GM18498 (cell line): ENCODE measurements around the gene COL23A1.

Experiments used
- ATAC-seq: cut with Tn5 transposase; IDR thresholded peaks from one replicate; pipeline ENCODE4 v1.9.1; 2021; ENCODE audit warnings: mild to moderate bottlenecking, moderate library complexity; ENCODE audit not compliant: unreplicated experiment

Gene COL23A1

DNA sequence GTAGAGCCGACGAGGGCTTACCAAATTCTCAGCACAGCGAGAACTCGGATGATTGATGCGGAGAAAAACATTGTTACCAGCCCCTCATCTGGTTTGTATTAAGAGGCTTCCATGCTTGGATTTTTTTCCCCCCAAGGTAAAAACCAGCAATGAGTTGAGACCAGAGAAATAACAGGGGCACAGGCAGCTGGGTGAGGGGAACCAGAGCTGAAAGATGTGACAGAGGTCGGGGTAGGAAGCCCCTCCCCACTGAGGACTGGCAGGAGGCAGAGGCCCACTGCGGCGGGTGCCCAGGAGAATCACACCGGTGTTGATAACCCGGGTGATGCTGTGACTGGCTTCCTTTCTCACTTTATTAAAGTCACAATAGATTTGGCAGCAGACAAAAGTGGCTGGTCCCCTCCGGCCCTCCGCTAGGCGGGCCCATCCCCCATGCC, 241.1 kb downstream of the COL23A1 start:
- ATAC-seq = no peak

DNA sequence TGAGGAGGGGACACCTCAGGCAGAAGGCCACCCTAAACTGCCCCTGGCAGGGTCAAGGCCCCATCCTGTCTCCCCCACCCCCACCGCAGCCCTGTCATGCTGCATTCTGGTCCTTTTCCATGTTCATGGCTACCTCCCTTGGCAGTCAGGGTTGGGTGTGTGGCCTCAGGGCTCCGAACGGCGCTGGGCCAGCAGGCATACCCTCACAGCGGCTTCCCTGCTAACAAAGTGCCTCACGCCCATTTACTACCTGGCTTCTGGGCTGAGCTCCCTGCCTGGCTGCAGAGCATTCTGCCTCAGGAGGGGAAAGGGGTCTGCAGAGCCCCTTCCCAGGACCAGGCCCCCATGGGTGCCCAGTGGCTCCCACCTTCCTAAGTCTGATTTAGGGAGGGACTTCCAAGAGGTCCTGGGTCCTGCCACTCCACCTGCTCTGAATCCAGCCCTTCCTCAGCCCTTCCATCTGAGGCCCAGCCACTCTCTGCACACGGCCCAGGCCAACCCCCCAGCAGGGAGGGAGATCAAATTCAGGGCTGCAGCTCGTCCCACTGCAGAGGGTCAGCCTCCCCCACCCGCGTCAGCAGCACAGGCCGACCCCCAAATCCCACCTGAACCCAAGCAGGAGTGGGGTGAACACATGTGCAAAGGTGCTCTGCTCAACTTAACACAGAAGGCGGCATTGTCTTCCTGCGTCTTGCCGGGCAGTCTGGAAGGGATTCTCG, 241.7 kb downstream of the COL23A1 start:
- ATAC-seq = no peak

DNA sequence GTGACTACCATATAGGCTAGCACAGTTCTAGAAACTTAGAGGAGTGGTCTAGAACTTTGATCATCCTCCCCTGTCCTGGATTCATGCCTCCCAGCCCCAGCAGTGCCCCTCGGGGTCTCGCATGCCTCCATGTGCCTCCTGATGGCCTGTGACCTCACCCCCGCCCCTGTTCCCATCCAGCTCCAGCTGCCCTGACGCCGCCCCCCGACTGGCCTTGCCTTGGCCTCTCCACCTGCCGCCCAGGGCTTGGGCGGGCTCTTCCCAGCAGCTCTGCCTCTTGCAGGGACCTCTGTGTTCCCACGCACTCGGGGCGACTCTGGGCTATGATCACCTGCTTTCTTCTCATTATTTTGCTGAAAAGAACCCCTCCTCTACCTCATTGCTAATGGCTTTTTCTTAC, 242.2 kb downstream of the COL23A1 start:
- ATAC-seq = no peak

DNA sequence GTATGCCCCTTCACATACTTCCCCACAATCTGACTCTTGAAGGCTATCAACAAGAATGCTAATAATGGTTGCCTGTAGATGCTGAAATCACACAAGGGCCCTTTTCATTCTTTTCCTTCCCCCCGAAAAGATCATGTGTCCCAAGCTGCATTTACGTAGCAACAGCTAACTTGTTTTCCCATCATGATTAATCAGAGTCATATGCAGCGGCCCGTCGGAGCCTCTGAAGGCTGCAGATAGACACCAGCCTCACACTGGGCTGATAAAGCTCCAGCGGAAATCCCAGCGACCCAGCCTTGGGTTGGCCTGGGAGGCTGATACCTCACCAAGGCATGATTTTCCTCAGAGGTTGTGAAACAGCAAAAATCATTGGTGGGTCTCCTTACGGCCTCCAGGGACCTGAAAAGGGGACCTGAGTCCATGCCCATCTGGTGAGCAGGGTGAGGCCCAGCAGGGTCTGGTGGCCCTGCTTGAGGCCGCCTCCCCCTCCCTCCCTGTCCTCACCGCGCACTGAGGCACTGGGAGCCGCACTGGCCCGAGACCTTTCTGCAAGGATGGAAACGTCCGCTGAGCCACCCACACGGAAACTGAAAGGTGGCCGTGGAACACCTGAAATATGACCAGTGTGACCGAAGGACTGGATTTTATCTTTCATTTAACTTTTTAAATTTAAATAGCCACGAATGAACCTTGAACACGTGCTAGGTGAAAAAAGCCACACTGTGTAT, 243.4 kb downstream of the COL23A1 start:
- ATAC-seq = no peak

DNA sequence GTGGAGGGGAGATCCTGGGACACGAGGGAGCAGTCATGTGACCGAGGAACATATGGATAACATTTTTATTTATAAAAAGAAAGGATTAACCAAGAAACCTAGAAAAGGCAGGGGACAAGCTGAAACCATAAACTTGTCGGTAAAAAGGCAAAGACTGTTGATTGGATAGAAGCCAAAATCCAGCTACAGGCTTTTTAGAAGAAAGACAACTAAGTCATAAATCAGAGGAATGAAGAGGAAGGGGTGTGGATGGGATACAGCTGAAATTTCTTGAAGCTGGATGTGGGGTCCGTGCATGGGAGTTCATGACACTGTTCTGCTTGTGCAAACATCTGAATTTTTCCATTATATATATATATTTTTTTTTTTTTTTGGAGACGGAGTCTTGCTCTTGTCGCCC, 246.9 kb downstream of the COL23A1 start:
- no peak for ATAC-seq

DNA sequence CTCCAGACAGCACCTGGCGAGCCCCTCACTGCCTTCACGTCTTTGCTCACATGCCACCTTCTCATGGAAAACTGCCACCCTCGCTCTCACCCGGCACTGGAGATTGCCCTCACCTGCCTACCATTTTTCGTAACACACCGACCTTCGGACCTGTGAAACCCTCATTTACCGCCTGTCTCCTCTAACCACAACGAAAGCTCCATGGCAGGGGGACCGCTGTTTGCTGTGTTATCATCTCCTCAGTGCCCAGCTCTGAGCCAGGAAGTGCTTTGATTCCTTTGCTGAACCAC, 248.4 kb downstream of the COL23A1 start:
- no peak for ATAC-seq

DNA sequence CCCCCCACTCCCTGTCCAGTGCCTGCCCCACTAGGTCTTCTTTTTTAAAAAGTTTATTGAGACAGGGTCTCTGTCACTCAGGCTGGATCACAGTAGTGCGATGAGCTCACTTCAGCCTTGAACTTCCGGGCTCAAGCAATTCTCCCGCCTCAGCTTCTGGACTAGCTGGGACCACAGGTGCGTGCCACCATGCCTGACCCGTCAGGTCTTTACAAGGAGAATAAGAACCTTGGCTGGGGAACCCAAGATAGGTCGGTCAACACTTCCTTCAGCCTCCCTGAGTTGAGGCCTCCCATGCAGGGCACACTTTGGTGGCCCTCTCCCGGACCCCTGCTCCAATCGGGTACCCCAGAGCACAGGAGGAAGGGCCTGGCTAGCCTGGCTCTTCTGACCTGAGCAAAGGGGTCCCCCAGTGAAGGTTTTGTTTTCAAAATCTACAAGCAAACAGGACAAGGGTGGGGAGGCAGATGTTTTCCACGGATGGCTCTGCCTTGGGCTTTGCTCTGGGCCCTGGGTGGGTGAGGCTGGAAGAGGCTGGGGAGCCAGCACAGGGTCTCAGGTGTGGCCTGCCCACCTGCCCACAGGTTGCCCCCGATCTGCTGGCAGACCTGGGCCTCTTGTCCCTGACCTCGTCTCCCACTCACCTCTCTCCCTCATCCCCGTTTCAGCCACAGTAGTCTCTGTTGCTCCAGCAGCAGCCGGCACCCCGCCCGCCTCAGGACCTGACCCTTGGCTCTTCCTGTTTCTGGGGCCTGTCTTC, 248.9 kb downstream of the COL23A1 start:
- ATAC-seq = no peak

DNA sequence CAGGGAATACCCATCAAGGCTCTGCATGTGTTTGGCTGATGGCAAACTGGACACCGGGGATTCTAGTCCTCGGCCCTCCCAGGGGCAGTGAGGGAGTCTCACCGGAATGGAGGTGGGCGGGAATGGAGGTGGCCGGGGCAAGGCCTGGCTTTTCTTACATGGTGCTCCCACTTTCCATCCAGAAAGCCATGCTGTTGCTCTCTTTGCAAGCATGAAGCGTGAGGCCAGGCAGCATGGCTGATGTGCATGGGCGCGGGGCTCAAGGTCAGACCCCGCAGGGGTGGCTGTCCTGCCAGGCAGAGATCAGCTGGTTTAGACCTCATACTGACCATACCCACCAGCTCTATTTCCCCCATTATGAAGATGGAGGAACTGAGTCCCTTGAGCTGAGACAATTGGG, 249.6 kb downstream of the COL23A1 start:
- ATAC-seq = no peak

DNA sequence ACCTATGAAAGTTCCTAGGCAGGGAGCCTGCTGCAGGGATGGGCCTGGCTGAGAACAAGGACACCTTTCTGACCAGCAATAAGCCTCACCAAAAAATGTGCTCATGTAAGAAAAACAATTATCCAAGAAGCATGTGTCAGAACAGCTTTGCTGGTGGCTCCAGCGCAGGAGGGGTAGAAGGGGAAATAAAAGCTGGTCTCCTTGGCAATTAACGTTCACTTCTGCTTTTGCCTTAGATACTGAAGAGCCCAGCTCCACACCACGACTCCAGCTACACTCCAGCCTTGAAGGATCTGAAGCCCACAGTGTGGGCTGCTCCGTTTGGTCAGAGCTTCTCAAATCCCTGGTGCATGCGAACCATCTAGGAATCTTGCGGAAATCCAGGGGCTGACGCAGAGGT, 250.0 kb downstream of the COL23A1 start:
- no peak for ATAC-seq

DNA sequence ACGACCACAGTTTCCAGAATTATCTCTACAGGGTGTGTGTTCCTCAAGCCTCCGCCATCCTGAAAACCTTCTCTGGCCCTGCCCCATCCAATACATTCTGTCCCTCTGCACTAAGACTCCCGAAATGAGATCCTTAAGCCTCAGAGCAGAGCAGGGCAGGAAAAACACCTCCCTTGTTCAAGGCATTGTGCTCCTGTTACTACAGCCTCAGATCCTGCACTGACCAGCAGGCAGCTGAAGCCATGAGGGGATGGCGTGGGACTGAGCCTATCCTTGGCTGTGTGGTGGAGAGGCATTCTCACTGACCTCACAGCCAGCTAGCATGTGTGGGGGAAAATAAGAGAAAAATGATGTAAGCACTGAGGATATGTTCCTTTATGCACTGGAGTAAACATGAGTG, 250.9 kb downstream of the COL23A1 start:
- ATAC-seq = no peak

DNA sequence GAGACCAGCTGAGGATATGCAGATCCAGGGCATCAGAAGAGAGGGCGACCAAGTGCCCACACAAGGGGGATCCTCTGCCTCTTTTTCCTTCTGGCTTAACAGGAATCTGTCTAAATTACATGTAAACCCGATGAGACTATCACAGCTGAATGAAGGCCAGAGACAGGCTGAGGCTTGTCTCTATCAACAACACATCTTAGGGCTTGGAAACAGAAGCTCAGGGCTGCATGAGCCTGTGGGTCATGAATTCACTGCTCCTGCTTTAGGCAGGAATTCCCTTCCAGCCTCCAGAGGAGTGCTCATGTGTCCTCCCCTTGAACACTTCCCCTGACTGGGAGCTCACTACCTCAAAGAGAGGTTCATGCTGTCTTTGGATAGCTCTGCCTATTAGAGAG, 251.4 kb downstream of the COL23A1 start:
- ATAC-seq = no peak

DNA sequence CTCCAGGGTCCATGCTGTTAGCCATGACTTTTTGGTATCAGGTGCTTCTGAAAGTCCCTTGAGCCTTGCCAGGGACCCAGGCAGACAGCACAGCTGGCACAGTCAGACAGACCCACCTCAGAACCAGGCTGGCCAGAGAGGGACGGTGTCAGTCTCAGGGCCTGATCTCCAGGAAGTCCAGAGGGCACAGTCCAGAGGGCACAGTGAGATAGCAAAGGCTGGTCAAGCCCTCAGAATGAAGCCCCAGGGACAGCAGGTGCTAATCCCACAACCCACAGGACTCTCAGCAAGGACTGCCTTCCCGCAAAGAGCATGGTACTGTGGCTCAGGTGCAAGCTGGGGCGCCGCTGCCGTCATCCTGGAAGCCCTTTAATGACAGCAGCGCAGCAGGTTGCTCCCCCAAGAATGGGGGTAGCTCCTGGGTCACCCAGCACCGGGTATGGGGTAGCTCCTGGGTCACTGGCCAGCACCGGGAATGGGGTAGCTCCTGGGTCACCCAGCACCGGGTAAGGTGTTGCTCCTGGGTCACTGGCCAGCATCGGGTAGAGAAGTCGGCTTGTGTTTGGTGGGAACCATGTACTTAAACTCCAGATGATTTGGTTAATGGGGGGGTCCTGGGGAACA, 252.0 kb downstream of the COL23A1 start:
- no peak for ATAC-seq

DNA sequence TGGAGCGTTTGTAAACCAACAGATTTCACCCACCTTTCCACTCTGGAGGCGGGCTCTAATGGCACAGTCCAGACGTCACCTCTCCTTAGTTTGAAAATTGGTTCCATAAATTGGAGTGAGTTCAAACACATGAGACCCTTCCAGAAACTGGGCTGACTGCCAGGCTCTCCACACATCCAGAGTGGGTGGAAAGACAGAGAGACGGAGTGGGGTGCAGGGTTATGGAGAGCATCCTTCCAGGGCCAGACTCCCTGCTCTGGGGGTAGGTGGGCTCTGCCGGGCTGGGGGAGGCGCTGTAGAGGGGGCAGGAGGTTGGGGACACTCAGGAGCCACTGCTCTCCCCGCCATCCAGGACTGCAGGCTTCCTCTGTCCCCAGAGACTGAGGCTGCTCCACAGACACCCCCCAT, 252.9 kb downstream of the COL23A1 start:
- ATAC-seq = no peak

DNA sequence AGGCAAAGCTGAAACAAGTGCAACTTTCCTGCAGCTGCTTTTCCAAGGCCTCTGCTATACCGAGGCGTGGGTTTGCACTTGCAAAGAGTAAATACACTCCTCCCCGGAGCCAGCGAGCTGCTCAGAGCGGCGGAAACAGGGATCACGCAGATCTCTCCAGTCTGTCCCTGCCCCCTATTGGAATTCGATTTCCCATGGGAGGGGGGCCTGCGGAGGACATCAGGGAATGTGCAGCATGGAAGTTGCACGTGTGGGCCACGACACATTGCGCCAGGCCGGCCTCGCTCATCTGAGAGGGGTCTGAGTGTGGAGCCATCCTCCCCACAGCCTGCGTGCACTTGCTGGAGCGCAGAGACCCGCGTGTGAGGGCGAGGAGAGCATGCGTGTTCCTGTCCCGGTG, 253.3 kb downstream of the COL23A1 start:
- ATAC-seq = no peak

DNA sequence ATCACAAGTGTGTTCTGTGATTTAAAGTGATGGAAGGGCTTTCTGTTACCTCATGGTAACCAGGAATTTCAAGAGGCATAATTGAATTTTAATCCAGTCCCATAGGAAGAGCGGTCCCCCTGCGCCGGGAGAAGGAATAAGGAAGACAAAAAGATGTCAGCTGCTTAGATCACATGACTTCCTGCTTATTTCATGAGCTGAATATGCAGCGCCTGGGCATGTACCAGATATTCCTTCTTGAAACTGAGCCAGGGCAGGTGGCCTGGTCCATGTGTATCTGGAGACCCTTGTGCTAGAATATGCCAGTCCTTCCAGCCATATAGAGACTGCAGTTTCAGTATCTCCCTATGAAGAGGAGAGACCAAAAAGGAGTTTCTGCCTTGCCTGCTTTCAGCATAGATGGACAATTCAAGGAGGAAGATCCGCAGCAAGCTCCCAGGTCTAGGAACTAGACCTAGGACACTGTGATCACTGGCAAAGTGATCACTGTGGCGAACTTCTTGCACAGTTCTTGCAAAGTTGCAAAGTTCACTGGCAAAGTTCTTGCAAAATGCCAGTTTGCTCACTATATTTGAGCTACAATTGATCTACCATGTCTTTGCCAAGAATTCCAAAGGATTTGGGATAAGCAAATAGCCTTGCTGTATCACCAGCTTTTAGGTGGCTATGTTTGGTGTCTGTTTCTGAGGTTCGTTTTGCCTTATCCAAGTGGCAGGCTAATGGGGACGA, 254.7 kb downstream of the COL23A1 start:
- no peak for ATAC-seq

DNA sequence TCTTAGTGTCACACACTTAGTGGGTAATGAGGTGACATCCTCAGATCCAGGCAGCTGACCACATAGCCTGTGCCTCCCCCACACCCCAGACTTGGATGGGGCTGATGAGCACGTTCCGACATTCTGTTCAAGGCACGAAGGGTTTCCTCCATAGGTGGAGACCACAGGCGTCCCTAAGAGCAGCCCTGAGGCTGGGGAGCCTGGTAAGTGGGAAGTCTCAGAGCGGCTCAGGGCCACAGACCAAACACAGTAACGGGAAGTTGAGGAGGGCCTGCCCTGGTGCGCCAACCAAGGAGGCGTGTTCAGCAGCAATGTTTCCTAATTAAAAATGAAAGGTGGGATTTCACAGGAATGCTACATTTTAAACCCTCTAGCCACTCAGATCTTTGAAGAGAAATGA, 255.3 kb downstream of the COL23A1 start:
- no peak for ATAC-seq

DNA sequence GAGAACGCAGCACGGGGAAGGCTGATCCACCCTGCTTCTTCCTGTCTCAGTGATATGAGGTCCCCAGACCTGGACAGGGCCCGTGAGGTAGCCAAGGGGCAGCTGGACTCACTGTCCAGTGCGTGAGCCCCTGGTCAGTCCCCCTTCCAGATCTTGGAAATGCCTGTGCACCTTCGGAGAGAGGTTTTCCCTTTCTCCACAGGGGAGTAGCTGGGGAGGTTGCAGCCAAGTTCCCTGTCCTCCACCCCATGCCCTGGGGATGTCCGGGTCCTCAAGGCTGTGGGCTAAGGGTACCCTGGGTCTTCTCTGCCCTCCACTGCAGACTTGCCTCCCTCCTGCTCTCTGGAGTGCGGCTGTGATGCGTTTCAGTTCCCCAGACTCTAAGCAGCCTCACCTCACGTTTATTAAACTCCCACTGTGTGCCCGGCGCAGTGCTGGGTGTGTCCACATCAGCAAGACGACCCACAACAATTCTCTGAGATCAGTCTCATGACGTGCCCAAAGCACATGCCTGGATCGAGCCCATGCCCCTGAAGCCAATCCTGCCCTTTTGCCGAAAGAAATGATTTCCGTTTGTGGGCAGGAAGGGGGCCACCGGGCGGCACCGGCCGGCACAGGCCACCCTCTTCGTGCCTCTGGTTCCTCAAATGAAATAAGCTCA, 256.2 kb downstream of the COL23A1 start:
- ATAC-seq = no peak

DNA sequence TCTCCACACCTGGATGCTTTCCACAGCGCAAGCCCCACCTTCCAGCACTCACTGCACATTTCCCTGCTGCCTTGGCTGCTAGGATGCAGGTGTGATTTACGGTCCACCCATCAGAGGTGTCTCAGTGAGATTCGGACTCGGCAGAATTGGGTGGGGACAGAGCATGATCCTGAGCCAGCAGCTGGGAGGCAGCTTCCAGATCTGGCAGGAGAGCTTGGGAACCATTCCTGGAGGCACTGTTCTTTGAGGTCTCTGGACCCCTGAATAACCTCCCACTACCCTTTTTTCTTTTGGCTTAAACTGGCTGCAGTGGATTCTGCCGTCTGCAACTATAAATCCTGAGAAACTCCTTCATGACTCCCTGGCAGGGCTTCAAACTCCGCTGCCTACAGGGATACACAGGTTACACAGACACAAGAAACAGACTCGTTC, 258.0 kb downstream of the COL23A1 start:
- no peak for ATAC-seq

DNA sequence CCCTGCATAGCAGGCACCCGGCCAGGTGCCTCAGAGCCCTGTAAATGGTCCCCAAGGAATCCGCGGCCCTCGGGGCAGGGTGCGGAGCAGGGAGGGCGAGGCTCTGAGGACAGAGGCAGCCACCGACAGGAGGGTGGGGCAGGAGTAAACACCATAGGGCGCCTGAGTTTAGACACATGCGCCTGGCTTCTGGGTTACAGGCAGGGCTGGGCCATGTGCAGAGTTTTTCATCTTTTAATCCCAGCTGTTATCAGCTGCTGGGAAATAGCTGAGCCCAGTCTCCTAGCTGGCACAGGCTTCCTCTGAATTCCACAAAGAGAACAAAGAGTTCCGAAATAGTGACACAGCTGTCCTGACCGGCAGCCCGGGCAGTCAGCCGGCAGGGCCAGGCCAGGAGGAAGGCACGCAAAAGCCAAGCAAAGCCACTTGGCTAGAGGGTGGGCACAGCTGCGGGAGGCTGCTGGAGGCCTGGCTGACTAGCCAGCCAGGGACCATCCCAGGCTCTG, 258.6 kb downstream of the COL23A1 start:
- ATAC-seq = no peak

DNA sequence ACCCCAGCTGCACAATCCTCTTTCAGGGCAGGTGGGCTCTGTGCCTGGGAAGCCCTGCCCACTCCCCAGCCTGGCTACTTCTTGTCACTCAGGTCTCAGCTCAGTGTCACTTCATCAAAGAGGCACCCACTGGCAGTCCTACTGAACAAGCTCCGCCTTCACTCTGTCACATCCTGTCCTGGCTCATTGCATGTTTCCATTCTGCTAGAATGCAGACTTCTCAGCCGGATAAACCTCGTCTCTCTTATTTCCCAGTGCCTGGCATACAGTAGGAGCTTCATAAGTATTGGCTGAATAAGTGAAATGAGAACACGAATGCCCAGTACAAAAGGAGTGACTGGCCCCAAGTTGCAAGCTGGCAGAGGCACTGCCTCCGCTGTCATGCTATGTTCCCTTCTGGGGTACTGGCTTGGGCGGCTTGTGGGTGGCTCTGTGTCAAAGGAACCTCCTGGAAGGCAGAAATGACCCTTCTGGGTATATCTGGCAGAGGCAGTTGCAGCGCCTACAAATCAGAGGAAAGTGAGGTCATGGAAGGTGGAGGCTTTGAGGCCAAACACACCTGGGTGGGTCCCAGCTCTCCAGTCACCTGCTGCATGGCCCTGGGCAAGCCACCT, 259.3 kb downstream of the COL23A1 start:
- ATAC-seq = no peak
